HuH-7 (cell line): ENCODE results near the gene KCNIP3.

Source experiments
- DNase-seq: peaks from one replicate; pipeline ENCODE4 v3.0.0; 2011; ENCODE audit warnings: low spot score

The KCNIP3 gene

GRCh38 chr2:95329891-95330793 lies 33.0 kb downstream of the KCNIP3 start:
- DNase-seq = no peak

GRCh38 chr2:95330794-95331338 lies 33.7 kb downstream of the KCNIP3 start:
- no peak for DNase-seq

- DNase-seq = no peak
Observed at GRCh38 chr2:95331606-95332005, 34.5 kb downstream of the KCNIP3 start.

- no peak for DNase-seq
Observed at GRCh38 chr2:95332036-95332435, 34.9 kb downstream of the KCNIP3 start.

- DNase-seq = no peak
Observed at GRCh38 chr2:95333056-95333455, 35.9 kb downstream of the KCNIP3 start.

GRCh38 chr2:95333888-95334338 lies 36.8 kb downstream of the KCNIP3 start:
- no peak for DNase-seq

- DNase-seq = no peak
Observed at GRCh38 chr2:95334916-95335641, 37.9 kb downstream of the KCNIP3 start.

GRCh38 chr2:95336406-95336805 lies 39.3 kb downstream of the KCNIP3 start:
- no peak for DNase-seq

GRCh38 chr2:95337829-95338228 lies 40.7 kb downstream of the KCNIP3 start:
- DNase-seq = no peak

- no peak for DNase-seq
Observed at GRCh38 chr2:95342556-95343320, 45.6 kb downstream of the KCNIP3 start.

- DNase-seq = no peak
Observed at GRCh38 chr2:95343429-95344214, 46.5 kb downstream of the KCNIP3 start.

GRCh38 chr2:95344215-95344583 lies 47.1 kb downstream of the KCNIP3 start:
- DNase-seq = no peak

- DNase-seq = no peak
Observed at GRCh38 chr2:95344656-95345055, 47.5 kb downstream of the KCNIP3 start.

GRCh38 chr2:95345081-95345562 lies 48.0 kb downstream of the KCNIP3 start:
- DNase-seq = no peak

GRCh38 chr2:95345563-95346230 lies 48.5 kb downstream of the KCNIP3 start:
- DNase-seq = peak; percentile 93

GRCh38 chr2:95346231-95346737 lies 49.1 kb downstream of the KCNIP3 start:
- DNase-seq = no peak

- DNase-seq = no peak
Observed at GRCh38 chr2:95346738-95347671, 49.9 kb downstream of the KCNIP3 start.

GRCh38 chr2:95347681-95348608 lies 50.8 kb downstream of the KCNIP3 start:
- DNase-seq = no peak
